HEK293 (cell line): Measurements from ENCODE around the gene CRB2.

Experiments used
- CTCF ChIA-PET: fragments of 350-600 bp; formaldehyde crosslinking; extraction: SDS; loops from one replicate; lab custom pipeline; 2021; ENCODE audit warnings: antibody characterized with exemption; lab: Yijun Ruan, JAX
- POLR2A ChIA-PET: fragments of 300-600 bp; formaldehyde crosslinking; extraction: SDS; loops from one replicate; lab custom pipeline; 2020; ENCODE audit warnings: antibody characterized with exemption, inconsistent platforms; lab: Yijun Ruan, JAX
- H3K27ac ChIP-seq: fragments of 200-500 bp; sonication (Bioruptor generic); 2 replicates; pipeline ENCODE4 v1.5.1; 2014; ENCODE audit warnings: low read depth, low read length, control low read depth, inconsistent platforms; ENCODE audit errors: extremely low read depth
- H3K36me3 ChIP-seq, 2 experiments: fragments of 200-500 bp in 1 of 2; sonication (Bioruptor generic) in 1 of 2; 1 replicate in 1 of 2; 2 replicates in 1 of 2; pipeline ENCODE4 v1.5.1; 2014 to 2017; ENCODE audit warnings: inconsistent platforms in 2 of 2, low read length in 2 of 2; ENCODE audit not compliant: control insufficient read depth in 2 of 2, insufficient read depth in 1 of 2
- H3K4me1 ChIP-seq: fragments of 200-500 bp; sonication (Bioruptor generic); 2 replicates; pipeline ENCODE4 v1.5.1; 2014; ENCODE audit warnings: mild to moderate bottlenecking, low read length, inconsistent platforms; ENCODE audit not compliant: control insufficient read depth, insufficient read depth
- H3K4me3 ChIP-seq: 2 replicates; pipeline ENCODE4 v1.5.1; 2011; ENCODE audit warnings: low read depth, mild to moderate bottlenecking, control low read depth, low read length, moderate library complexity
- H3K9me3 ChIP-seq: fragments of 200-500 bp; sonication (Bioruptor generic); 2 replicates; pipeline ENCODE4 v1.5.1; 2014; ENCODE audit warnings: low read depth, low read length, inconsistent platforms; ENCODE audit not compliant: control insufficient read depth, insufficient read depth
- BCL11B ChIP-seq: fragments of 450-650 bp; formaldehyde crosslinking; IDR thresholded peaks from 2 replicates; pipeline ENCODE4 v1.5.1; 2016; ENCODE audit warnings: low read depth, missing biosample characterization, missing genetic modification characterization
- IKZF3 ChIP-seq: fragments of 450-650 bp; IDR thresholded peaks from 2 replicates; pipeline ENCODE4 v1.5.0; 2018; ENCODE audit warnings: missing biosample characterization, mild to moderate bottlenecking, missing genetic modification characterization, moderate library complexity
- PRDM1 ChIP-seq: fragments of 450-650 bp; formaldehyde crosslinking; IDR thresholded peaks from 2 replicates; pipeline ENCODE4; 2016; ENCODE audit warnings: missing biosample characterization, missing genetic modification characterization
- SCRT1 ChIP-seq: fragments of 450-650 bp; formaldehyde crosslinking; IDR thresholded peaks from 2 replicates; pipeline ENCODE4 v1.5.1; 2016; ENCODE audit warnings: missing biosample characterization, missing genetic modification characterization, borderline replicate concordance
- SCRT2 ChIP-seq: fragments of 450-650 bp; formaldehyde crosslinking; IDR thresholded peaks from 2 replicates; pipeline ENCODE4 v1.5.1; 2016; ENCODE audit warnings: missing biosample characterization, missing genetic modification characterization
- ZBTB48 ChIP-seq: fragments of 450-650 bp; formaldehyde crosslinking; IDR thresholded peaks from 2 replicates; pipeline ENCODE4 v1.5.1; 2016; ENCODE audit warnings: missing biosample characterization, missing genetic modification characterization
- ZFP3 ChIP-seq: fragments of 450-650 bp; formaldehyde crosslinking; IDR thresholded peaks from 2 replicates; pipeline ENCODE4 v1.5.1; 2016; ENCODE audit warnings: low read depth, missing biosample characterization, missing genetic modification characterization
- ZNF24 ChIP-seq: fragments of 450-650 bp; formaldehyde crosslinking; IDR thresholded peaks from 2 replicates; pipeline ENCODE4 v1.5.1; 2016; ENCODE audit warnings: missing biosample characterization, missing genetic modification characterization
- ZNF670 ChIP-seq: fragments of 450-650 bp; formaldehyde crosslinking; IDR thresholded peaks from 2 replicates; pipeline ENCODE4 v1.5.1; 2016; ENCODE audit warnings: missing biosample characterization, missing genetic modification characterization, low read depth
- ZNF830 ChIP-seq: fragments of 450-650 bp; IDR thresholded peaks from 2 replicates; pipeline ENCODE4 v1.5.0; 2018; ENCODE audit warnings: missing biosample characterization, missing genetic modification characterization, low read depth, mild to moderate bottlenecking, moderate library complexity
- TF ChIP-seq, protein P1 (sequence below): fragments of 450-650 bp; formaldehyde crosslinking; IDR thresholded peaks from 2 replicates; pipeline ENCODE4 v1.5.1; 2017; ENCODE audit warnings: missing biosample characterization, missing genetic modification characterization
- TF ChIP-seq, protein P2 (sequence below): fragments of 450-650 bp; formaldehyde crosslinking; IDR thresholded peaks from 2 replicates; pipeline ENCODE4 v1.5.1; 2016; ENCODE audit warnings: missing biosample characterization, missing genetic modification characterization
- TF ChIP-seq, protein P3 (sequence below): fragments of 450-650 bp; formaldehyde crosslinking; IDR thresholded peaks from 2 replicates; pipeline ENCODE4 v1.5.1; 2016; ENCODE audit warnings: missing biosample characterization, missing genetic modification characterization
- TF ChIP-seq, protein P4 (sequence below): fragments of 450-650 bp; formaldehyde crosslinking; IDR thresholded peaks from 2 replicates; pipeline ENCODE4 v1.5.1; 2016; ENCODE audit warnings: missing biosample characterization, missing genetic modification characterization

CRB2 gene

DNA sequence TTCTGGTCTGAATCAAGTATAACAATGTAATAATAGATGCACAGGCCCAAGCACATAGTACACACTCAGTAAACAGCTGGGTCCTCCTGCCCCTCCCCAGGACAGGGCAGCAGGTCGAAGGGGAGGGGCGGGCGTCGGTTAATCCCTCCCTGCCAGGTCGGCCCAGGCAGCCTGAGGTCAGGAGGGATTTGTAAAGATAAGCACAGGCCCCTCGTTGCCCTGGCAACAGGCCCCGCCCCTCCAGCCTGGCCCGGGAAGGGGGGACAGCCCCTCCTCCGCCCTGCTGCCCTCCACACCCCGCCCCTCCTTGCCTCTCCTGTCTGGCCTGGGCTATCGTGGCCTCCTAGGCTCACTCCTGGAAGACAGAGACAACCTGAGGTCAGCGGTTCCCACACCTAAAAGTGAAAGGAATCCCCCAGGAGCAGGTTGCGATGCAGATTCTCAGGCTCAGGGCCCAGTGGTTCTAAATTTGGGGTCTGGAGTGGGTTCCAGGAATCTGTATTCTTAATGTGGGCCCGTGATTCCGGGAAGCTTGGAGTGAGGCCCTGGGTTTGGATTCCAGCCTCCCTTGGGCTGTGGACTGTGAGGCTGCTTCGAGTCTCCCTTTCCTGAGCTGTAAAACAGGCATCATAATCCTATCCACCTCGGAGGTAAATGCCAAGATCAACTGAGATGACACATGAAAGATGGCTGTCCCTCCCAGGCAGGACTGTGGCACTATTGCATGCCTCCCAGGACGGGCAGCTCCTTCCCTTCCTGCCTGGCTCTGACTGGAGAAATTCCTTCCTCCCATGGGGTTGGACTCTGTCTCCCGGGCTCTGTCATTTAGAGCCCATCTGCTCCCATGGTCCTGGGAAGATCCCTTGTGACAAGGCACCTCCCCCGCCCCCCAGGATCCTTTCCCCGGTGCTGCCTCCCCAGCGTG is 4.4 kb downstream of the CRB2 start (continued):
- TF ChIP-seq, protein P1, sequence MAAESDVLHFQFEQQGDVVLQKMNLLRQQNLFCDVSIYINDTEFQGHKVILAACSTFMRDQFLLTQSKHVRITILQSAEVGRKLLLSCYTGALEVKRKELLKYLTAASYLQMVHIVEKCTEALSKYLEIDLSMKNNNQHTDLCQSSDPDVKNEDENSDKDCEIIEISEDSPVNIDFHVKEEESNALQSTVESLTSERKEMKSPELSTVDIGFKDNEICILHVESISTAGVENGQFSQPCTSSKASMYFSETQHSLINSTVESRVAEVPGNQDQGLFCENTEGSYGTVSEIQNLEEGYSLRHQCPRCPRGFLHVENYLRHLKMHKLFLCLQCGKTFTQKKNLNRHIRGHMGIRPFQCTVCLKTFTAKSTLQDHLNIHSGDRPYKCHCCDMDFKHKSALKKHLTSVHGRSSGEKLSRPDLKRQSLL, result no peak
- TF ChIP-seq ZNF670 (tag by site-specific recombination) (no peak), BCL11B (tag by site-specific recombination) (no peak), IKZF3 (no peak)
- TF ChIP-seq, protein P2, sequence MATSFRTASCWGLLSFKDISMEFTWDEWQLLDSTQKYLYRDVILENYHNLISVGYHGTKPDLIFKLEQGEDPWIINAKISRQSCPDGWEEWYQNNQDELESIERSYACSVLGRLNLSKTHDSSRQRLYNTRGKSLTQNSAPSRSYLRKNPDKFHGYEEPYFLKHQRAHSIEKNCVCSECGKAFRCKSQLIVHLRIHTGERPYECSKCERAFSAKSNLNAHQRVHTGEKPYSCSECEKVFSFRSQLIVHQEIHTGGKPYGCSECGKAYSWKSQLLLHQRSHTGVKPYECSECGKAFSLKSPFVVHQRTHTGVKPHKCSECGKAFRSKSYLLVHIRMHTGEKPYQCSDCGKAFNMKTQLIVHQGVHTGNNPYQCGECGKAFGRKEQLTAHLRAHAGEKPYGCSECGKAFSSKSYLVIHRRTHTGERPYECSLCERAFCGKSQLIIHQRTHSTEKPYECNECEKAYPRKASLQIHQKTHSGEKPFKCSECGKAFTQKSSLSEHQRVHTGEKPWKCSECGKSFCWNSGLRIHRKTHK (tag by site-specific recombination), result no peak

DNA sequence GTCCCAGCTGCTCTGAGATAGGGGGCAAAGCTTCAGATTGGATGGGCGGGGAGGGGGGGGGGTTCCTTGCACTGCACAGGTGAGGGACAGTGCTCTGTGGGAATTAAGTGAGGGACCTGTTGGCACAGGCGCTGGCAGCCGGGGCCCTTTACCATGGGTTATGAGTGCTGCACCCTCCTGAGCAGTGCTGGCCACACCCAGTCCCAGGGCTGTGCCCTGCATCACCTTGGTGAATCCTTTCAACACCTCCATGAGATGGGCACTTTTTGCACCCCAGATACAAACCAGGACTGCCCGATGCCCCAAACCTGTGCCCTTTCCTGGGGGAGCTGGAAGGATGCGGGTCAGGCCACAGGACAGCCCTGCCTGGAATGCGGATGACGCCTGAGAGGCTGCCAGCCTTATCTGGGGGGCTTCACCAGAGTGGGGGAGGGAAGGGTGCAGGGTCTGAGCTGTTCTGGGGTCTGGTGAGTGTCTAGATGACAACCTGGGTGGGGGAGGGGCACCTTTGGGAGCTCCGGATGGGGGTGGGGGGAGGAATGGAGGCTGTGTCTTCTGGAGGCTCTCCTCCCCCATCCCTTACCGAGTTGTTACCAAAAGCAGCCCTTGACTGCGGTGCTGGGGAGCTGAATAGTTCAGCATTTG is 5.2 kb downstream of the CRB2 start:
- no peaks in the 10 kb centered on the region for H3K4me1 ChIP-seq
- no peak overlapping the region for H3K27ac ChIP-seq
- CTCF ChIA-PET, result interaction anchor here (0.5 to 2.8 kb wide), 5 partner anchors 11 to 258 kb away, joined by 3 to 17 read pairs (median 4); no protein-coding TSS in a partner anchor
- no peaks in the 10 kb centered on the region for H3K9me3 ChIP-seq
- H3K36me3 ChIP-seq, result no peaks in the 10 kb centered on the region
- POLR2A ChIA-PET, result interaction anchor here (1.5 kb wide), 1 partner anchor 11 kb away, joined by 4 read pairs; no protein-coding TSS in a partner anchor
- TF ChIP-seq ZNF24 (tag by site-specific recombination) (no peak), SCRT2 (tag by site-specific recombination) (0 out of 2 replicates have a peak, but pooled peaks have one; percentile 39), SCRT1 (tag by site-specific recombination) (no peak), PRDM1 (tag by site-specific recombination) (no peak), ZBTB48 (tag by site-specific recombination) (peak; percentile 10; the same call in 1 of the 2 replicates), ZNF830 (tag by site-specific recombination) (no peak), ZFP3 (no peak)
- TF ChIP-seq, protein P3, sequence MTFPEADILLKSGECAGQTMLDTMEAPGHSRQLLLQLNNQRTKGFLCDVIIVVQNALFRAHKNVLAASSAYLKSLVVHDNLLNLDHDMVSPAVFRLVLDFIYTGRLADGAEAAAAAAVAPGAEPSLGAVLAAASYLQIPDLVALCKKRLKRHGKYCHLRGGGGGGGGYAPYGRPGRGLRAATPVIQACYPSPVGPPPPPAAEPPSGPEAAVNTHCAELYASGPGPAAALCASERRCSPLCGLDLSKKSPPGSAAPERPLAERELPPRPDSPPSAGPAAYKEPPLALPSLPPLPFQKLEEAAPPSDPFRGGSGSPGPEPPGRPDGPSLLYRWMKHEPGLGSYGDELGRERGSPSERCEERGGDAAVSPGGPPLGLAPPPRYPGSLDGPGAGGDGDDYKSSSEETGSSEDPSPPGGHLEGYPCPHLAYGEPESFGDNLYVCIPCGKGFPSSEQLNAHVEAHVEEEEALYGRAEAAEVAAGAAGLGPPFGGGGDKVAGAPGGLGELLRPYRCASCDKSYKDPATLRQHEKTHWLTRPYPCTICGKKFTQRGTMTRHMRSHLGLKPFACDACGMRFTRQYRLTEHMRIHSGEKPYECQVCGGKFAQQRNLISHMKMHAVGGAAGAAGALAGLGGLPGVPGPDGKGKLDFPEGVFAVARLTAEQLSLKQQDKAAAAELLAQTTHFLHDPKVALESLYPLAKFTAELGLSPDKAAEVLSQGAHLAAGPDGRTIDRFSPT (tag by site-specific recombination), result peak; percentile 32; the same call in 1 of the 2 replicates
- TF ChIP-seq, protein P4, sequence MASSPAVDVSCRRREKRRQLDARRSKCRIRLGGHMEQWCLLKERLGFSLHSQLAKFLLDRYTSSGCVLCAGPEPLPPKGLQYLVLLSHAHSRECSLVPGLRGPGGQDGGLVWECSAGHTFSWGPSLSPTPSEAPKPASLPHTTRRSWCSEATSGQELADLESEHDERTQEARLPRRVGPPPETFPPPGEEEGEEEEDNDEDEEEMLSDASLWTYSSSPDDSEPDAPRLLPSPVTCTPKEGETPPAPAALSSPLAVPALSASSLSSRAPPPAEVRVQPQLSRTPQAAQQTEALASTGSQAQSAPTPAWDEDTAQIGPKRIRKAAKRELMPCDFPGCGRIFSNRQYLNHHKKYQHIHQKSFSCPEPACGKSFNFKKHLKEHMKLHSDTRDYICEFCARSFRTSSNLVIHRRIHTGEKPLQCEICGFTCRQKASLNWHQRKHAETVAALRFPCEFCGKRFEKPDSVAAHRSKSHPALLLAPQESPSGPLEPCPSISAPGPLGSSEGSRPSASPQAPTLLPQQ (tag by site-specific recombination), result no peak
- no peak overlapping the region for H3K4me3 ChIP-seq
